Measurements from ENCODE around the gene CCDC171.
"Not testable (repeated sequence)": the region's sequence is repeated elsewhere in the genome, so short reads cannot be mapped to it uniquely, and the experiment has no call there.

The CCDC171 gene

GRCh38 chr9:15670894-15671293 is 118.1 kb downstream of the CCDC171 start:
- H3K4me3 ChIP-seq (ENCODE audit: control insufficient read depth, low read depth, low read length), result no peak overlapping the region
- DNase-seq (ENCODE audit: low read depth), result no peak
- TF ChIP-seq CTCF (conservative IDR thresholded peaks at IDR 0.05; ENCODE audit: control insufficient read depth, insufficient read depth, low read depth, low read length), result no peak

DNA sequence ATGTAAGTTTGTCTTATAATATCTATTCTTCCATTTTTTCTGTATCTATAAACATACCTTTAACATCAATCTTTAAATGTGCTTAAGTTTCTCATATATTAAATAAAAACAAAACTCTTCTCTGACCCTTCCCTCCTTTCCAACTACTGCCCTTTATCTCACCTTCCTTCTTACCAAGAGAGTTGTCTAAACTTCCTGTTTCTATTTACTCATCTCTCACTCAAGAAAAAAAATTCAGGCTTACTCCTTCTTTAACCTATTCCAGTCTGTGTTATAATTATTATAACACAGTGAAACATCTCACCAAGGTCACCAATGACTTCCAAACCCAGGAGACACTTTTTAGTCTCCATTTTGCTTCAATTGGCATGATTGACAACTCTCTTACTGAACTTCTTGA is 140.9 kb downstream of the CCDC171 start:
- H3K4me3 ChIP-seq (ENCODE audit: control insufficient read depth, low read depth, low read length), result no peak overlapping the region
- TF ChIP-seq CTCF (conservative IDR thresholded peaks at IDR 0.05; ENCODE audit: control insufficient read depth, insufficient read depth, low read depth, low read length), result no peak
- DNase-seq (ENCODE audit: low read depth), result no peak

DNA sequence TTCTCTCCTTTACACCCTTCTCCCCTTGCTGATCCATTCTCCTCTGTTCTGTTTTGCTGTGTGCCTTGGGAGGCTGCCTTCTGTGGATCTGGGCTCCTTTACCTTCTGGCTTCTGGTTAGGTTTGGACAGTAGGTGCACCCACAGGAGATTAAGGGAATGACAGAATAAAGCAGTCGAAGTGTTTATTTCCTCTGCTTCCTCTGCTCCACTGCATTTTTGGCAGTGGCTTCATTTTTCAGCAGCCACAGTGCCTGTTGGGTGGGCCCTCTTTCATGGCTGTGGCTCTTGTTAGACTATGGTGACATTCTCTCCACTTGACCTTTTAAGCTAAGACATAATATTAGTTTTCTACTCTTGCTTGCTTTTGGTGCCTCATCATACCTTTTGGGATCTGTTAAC is 144.1 kb downstream of the CCDC171 start:
- TF ChIP-seq CTCF (conservative IDR thresholded peaks at IDR 0.05; ENCODE audit: control insufficient read depth, insufficient read depth, low read depth, low read length), result no peak
- no peak for DNase-seq (ENCODE audit: low read depth)
- H3K4me3 ChIP-seq (ENCODE audit: control insufficient read depth, low read depth, low read length), result no peak overlapping the region

GRCh38 chr9:15697446-15697851 is 144.6 kb downstream of the CCDC171 start:
- no peak for TF ChIP-seq CTCF (conservative IDR thresholded peaks at IDR 0.05; ENCODE audit: control insufficient read depth, insufficient read depth, low read depth, low read length)
- no peak overlapping the region for H3K4me3 ChIP-seq (ENCODE audit: control insufficient read depth, low read depth, low read length)
- DNase-seq (ENCODE audit: low read depth), result peak; percentile 88

GRCh38 chr9:15699876-15700559 is 147.2 kb downstream of the CCDC171 start:
- DNase-seq (ENCODE audit: low read depth); H3K4me3 ChIP-seq (ENCODE audit: control insufficient read depth, low read depth, low read length): not testable (repeated sequence)

GRCh38 chr9:15707000-15707399 is 154.2 kb downstream of the CCDC171 start:
- DNase-seq (ENCODE audit: low read depth), result no peak
- no peak overlapping the region for H3K4me3 ChIP-seq (ENCODE audit: control insufficient read depth, low read depth, low read length)
- no peak for TF ChIP-seq CTCF (conservative IDR thresholded peaks at IDR 0.05; ENCODE audit: control insufficient read depth, insufficient read depth, low read depth, low read length)

DNA sequence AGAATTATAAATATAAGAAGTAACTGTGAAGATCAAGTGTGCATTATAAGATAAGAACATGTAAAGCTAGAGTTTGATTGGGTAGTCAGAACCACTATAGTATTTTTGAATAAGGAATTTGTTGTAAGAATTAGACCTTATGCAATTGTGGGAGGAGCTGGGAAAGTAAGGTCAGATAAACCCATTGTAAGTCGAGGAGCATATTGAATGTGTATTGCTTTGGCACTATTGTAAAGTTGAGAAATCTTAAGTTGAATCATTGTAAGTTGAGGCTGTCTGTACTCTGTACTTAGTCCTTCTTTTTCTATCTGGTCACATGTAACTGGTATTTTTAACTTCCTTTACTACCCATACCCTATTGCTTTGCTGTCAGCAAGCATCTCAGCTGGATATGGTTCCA is 158.7 kb downstream of the CCDC171 start:
- no peak for TF ChIP-seq CTCF (conservative IDR thresholded peaks at IDR 0.05; ENCODE audit: control insufficient read depth, insufficient read depth, low read depth, low read length)
- DNase-seq (ENCODE audit: low read depth), result peak; percentile 60

More for the DNA sequence above, 158.7 kb downstream of the CCDC171 start:
- H3K4me3 ChIP-seq (ENCODE audit: control insufficient read depth, low read depth, low read length), result no peak overlapping the region
